IPS DF 6.9 (cell line): ENCODE results near the gene PLXNA4.

Experiments used
- DNase-seq: peaks from one replicate; pipeline ENCODE4 v3.0.0-alpha.2; 2013; ENCODE audit warnings: low read depth, low spot score
- H3K27ac ChIP-seq: one replicate; pipeline ENCODE4 v1.5.1; 2013; ENCODE audit warnings: low read length, control low read depth
- H3K27me3 ChIP-seq: 2 replicates; pipeline ENCODE4 v1.6.1; 2013; ENCODE audit warnings: mild to moderate bottlenecking, low read length; ENCODE audit not compliant: control insufficient read depth, insufficient read depth
- H3K36me3 ChIP-seq: 2 replicates; pipeline ENCODE4 v1.6.1; 2013; ENCODE audit warnings: low read length; ENCODE audit not compliant: control insufficient read depth, insufficient read depth
- H3K4me1 ChIP-seq: 2 replicates; pipeline ENCODE4 v1.6.1; 2013; ENCODE audit warnings: low read length; ENCODE audit not compliant: control insufficient read depth, insufficient read depth
- H3K4me3 ChIP-seq: 2 replicates; pipeline ENCODE4 v1.5.1; 2013; ENCODE audit warnings: mild to moderate bottlenecking, low read length
- H3K9me3 ChIP-seq: 2 replicates; pipeline ENCODE4 v1.6.1; 2013; ENCODE audit warnings: low read length, inconsistent platforms; ENCODE audit not compliant: control insufficient read depth, insufficient read depth
- WGBS: extraction: QIAGEN DNeasy Blood & Tissue Kit; methylation state at CpG from one replicate; pipeline ENCODE4 v1.1.7; 2013; ENCODE audit warnings: mixed read lengths, missing lambda C conversion rate; ENCODE audit not compliant: insufficient read length, insufficient coverage; 5-methylcytosine and 5-hydroxymethylcytosine counted together

The PLXNA4 gene

DNA sequence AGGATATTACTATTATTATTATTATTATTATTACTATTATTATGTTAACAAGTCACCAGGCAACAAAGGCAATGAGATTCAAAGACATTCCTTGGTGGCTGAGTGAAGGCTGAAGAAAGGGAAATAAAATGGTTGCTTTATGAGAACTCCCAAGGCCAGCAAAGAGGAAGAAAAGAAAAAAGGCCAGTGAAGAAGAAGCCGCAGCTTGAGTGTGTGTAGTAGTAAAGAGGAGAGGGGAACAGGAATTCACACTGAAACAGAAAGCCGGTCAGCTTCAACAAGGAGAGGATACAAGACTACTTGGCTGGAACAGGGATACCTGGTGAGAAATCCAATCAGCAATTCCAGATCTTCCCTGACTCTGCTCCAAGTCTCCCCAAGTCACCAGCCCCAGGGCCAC, 42.4 kb downstream of the PLXNA4 start:
- no CpG with 5 or more reads among the region's 2 CpGs for WGBS
- H3K9me3 ChIP-seq, result no peaks in the 10 kb centered on the region
- H3K27ac ChIP-seq, result no peak overlapping the region
- no peaks in the 10 kb centered on the region for H3K27me3 ChIP-seq
- 0 out of 2 replicates have a peak, but pooled peaks cover 2% of the 10 kb centered on the region for H3K4me1 ChIP-seq
- no peak for DNase-seq
- H3K36me3 ChIP-seq, result no peaks in the 10 kb centered on the region
- no peak overlapping the region for H3K4me3 ChIP-seq

DNA sequence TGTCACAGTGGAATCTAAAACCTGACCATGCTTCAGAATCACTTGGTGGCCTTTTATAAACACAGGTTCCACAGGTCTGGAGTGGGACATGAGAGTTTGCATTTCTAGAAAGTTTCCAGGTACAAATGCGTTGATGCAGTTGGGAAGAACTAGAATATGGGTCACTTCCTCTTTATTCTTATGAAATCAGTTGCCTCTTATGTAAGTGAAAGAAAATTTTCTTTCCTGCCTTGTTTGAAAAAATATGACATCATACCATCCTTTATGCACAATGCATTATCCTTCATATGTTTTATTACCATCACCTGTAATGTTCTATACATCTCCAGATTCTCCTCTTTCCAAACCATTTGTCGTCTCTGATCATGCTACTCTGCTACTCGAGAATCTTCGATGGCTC, 44.0 kb downstream of the PLXNA4 start:
- no peaks in the 10 kb centered on the region for H3K27me3 ChIP-seq
- H3K36me3 ChIP-seq, result no peaks in the 10 kb centered on the region
- no peak overlapping the region for H3K4me3 ChIP-seq
- H3K9me3 ChIP-seq, result no peaks in the 10 kb centered on the region
- DNase-seq, result no peak
- H3K27ac ChIP-seq, result no peak overlapping the region
- WGBS, result no CpG with 5 or more reads among the region's 4 CpGs
- H3K4me1 ChIP-seq, result 0 out of 2 replicates have a peak, but pooled peaks cover 2% of the 10 kb centered on the region

DNA sequence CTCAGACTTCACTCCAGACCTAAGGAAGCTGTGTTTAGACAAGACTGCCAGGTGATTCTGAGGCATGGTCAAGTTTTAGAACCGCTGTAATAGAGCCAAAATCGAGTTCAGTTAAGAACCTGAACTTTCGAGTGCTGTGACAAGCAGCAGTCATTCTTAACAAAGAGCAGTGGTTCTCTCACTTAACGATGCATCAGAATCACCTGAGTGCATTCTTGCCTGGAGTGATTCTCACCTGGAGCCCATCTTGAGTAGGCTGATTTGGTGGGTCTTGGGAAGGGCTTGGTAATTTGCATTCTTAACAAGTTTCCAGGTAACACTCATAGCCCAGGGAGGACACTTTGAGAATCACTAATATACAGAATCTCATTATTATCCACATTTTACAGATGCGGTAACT, 44.7 kb downstream of the PLXNA4 start:
- no peak overlapping the region for H3K4me3 ChIP-seq
- no peaks in the 10 kb centered on the region for H3K36me3 ChIP-seq
- 0 out of 2 replicates have a peak, but pooled peaks cover 2% of the 10 kb centered on the region for H3K4me1 ChIP-seq
- H3K9me3 ChIP-seq, result no peaks in the 10 kb centered on the region
- H3K27me3 ChIP-seq, result no peaks in the 10 kb centered on the region
- WGBS, result no CpG with 5 or more reads among the region's 5 CpGs
- no peak for DNase-seq
- H3K27ac ChIP-seq, result no peak overlapping the region

DNA sequence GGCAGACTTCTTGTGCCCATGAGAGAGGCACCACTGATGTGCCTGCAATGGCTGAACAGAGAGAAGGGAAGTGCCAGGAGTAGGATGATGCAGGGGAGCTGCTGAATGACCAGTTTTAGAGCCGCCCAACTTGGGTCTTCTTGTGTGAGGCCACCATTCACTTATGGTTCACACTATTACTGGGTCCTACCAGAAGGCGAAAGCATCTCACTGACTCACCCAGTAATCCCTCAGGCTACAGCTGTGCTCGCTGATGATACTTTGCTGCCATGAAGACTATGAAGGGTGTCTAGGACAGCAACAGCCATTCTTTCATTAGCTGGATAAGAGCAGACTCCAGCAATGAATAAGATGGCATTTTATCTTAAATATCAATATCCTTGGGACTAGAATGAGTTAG, 47.6 kb downstream of the PLXNA4 start:
- Histone ChIP-seq H3K27ac (no peak overlapping the region), H3K4me3 (no peak overlapping the region)
- no CpG with 5 or more reads among the region's 3 CpGs for WGBS

DNA sequence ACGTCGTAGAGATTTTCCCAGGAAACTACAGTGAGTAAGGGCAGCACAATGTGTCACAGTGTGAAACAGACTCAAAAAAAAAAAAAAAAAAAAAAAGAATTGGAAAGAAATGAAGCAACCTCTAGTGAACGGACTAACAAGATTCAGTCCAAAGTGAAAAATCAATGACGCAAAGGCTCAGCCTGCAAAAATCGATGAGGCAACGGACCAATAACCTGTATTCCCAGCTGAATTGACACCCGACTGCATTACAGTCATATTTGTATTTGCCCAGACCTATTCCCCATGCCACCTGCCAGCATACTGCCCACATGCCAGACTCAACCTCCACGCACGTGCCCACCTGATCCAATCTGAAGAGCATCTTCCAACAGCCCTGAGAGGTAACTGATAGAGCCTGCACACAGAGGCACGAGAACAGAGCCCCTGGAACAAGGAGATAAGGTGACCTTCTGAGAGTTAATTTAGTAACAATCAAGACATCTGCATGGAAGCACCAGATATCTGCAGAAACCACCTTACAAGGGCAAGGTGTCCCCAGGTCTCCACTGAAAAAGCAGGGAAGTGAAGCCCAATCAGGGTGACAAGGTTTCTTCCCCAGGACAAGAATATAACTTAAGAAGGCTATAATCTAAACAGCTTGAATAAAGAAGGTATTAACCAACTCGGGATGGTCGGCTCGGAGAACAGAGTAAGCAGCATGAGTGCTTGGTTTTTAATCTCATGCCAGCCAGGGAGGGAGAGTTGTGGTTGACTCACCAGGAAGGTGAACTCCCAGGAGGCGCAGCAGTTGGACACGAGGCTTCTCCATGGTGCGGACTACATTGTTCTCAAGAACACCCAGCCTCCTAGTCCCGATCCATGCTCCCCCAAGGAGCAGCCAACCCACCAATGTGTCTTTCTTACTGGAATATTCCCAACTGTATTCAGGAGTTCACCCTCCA, 48.5 kb downstream of the PLXNA4 start:
- H3K27ac ChIP-seq, result no peak overlapping the region
- H3K4me1 ChIP-seq, result no peaks in the 10 kb centered on the region
- no peak overlapping the region for H3K4me3 ChIP-seq
- H3K9me3 ChIP-seq, result no peaks in the 10 kb centered on the region
- no peaks in the 10 kb centered on the region for H3K27me3 ChIP-seq
- no CpG with 5 or more reads among the region's 17 CpGs for WGBS
- no peak for DNase-seq
- no peaks in the 10 kb centered on the region for H3K36me3 ChIP-seq

More for the DNA sequence above, 47.6 kb downstream of the PLXNA4 start:
- H3K36me3 ChIP-seq, result no peaks in the 10 kb centered on the region
- no peaks in the 10 kb centered on the region for H3K9me3 ChIP-seq
- DNase-seq, result no peak
- H3K4me1 ChIP-seq, result 0 out of 2 replicates have a peak, but pooled peaks cover 2% of the 10 kb centered on the region
- H3K27me3 ChIP-seq, result no peaks in the 10 kb centered on the region

DNA sequence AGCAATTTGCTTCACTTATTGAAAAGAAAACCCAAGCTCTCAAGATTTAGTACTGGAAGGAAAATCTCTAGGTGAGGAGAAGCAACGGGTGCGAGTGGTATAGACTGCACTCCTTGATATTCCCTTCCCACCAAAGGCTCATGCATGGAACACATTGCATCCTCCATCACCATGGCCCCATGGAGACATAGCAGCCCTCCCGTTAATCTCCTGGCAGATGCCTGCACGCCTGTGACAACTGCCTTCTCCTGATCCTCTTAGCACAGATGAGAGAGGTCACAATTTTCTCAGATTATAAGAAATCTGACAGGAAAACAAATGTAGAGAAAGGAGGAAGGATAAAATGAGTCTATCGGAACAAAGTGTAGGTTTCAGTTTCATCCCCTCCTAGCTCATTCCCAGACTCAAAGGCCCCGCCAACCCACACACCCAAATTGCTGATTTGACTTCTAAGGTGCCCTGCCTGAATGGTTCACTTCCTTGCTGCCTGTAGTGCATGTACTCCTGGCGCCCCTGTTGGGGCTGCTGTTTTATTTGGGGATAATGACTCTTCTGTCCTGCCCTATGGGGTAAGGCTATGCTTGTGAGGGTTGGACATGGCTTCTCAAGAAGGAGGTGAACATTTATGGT, 50.0 kb downstream of the PLXNA4 start:
- Histone ChIP-seq H3K4me1 (no peaks in the 10 kb centered on the region), H3K27me3 (no peaks in the 10 kb centered on the region), H3K4me3 (no peak overlapping the region), H3K9me3 (no peaks in the 10 kb centered on the region), H3K27ac (no peak overlapping the region), H3K36me3 (no peaks in the 10 kb centered on the region)
- no CpG with 5 or more reads among the region's 7 CpGs for WGBS
- DNase-seq, result no peak

DNA sequence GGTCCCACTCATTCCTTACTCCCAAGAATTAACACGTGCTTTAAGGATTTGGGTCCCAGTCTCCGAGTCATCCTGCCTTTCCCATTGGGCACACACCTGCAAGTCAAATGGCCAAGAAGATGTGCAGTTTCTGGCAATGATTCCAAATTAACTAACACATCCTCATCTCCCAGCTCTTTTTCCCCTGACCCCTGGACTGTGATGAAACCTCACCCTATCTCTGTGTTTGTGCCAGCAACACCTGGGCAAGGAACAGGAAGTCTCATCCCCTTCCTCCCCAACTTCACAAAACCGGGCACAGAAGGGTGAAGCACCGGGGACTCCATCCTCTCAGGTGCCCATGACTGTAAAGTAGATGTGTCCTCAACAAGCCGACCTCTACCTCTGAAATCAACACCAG, 54.8 kb downstream of the PLXNA4 start:
- no CpG with 5 or more reads among the region's 5 CpGs for WGBS
- no peak for DNase-seq
- no peak overlapping the region for H3K4me3 ChIP-seq
- no peak overlapping the region for H3K27ac ChIP-seq
- H3K9me3 ChIP-seq, result no peaks in the 10 kb centered on the region
- no peaks in the 10 kb centered on the region for H3K4me1 ChIP-seq
- no peaks in the 10 kb centered on the region for H3K36me3 ChIP-seq
- H3K27me3 ChIP-seq, result no peaks in the 10 kb centered on the region

DNA sequence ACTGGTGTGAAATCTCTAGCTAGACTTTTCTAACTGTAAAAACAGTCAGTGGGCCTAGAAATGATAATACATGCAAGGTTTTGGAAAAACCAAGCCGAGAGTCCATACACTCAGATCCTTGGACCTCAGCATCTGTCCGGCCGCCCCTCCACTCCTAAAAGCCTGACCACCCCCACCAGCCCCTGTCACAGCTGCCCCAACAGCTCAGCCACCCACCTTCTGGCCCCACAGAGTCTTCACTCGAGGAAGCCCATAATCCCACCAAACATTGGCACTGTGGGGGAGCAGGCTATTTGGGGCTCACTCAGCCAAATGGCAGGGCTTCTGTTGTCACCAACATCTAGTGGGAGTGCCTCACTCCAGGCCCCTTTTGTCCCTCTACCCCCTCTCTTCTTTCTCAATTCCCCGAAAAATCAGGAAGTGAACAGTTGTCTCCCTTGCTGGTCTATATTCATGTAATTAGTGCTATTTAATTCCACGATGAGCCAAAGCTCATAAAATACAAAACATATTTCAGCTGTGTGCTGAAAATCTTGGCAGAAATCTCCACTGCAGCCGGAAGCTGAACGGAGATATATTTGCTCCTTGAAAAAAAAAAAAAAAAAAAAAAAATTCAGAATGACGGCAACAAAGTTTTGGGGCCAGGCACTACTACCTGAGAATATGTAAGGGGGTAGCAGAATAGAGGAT, 55.5 kb downstream of the PLXNA4 start:
- no peak overlapping the region for H3K27ac ChIP-seq
- no peaks in the 10 kb centered on the region for H3K27me3 ChIP-seq
- no peaks in the 10 kb centered on the region for H3K4me1 ChIP-seq
- DNase-seq, result no peak
- H3K4me3 ChIP-seq, result no peak overlapping the region
- no peaks in the 10 kb centered on the region for H3K9me3 ChIP-seq
- WGBS, result no CpG with 5 or more reads among the region's 9 CpGs
- H3K36me3 ChIP-seq, result no peaks in the 10 kb centered on the region

DNA sequence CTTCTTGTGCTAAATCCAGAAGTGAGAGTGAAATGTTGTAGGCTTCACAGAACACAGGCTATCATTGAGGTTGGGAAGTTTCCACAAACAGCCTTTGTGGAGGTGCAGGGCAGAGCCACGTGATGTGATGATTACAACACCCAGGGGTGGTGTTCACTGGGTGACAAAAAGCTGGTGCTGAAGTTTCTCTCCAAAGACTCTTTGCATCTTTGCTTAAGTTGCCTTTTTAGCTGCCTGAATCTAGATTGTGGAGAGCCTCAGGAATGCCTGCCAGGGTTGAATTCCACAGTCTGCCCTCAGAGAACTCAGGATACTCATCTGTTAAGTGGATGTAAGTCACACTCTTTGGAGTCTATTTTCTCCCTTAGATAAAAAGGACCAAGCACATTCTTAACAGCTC, 56.3 kb downstream of the PLXNA4 start:
- H3K4me1 ChIP-seq, result no peaks in the 10 kb centered on the region
- no peak overlapping the region for H3K4me3 ChIP-seq
- DNase-seq, result no peak
- H3K27ac ChIP-seq, result no peak overlapping the region
- whole genome bisulfite sequencing, result no CpG with 5 or more reads among the region's 1 CpG
- H3K27me3 ChIP-seq, result no peaks in the 10 kb centered on the region
- no peaks in the 10 kb centered on the region for H3K9me3 ChIP-seq
- H3K36me3 ChIP-seq, result no peaks in the 10 kb centered on the region

DNA sequence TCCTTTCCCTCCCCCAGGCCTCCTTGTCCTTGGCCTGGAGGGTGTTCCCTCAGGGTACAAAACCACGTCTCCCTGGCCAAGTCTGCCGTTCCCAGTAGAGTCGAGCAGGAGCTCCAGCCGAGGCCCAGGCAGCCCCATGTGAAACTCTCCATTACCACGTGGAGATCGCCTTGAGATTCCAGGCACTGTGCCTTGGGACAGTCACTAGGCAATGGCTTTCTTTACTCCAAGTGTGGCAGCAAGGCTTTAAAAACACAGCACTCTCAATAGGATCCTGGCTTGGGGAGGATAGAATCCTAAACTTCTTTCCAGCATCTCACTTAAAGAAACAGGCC, 57.5 kb downstream of the PLXNA4 start:
- Histone ChIP-seq H3K27ac (no peak overlapping the region), H3K36me3 (no peaks in the 10 kb centered on the region), H3K4me3 (no peak overlapping the region), H3K4me1 (no peaks in the 10 kb centered on the region), H3K9me3 (no peaks in the 10 kb centered on the region), H3K27me3 (no peaks in the 10 kb centered on the region)
- DNase-seq, result no peak
- no CpG with 5 or more reads among the region's 6 CpGs for WGBS
